IMR-90 (cell line): Measurements from ENCODE around the gene AGBL3. TPM values are rescaled to one million over a fixed set of nuclear protein-coding genes. Genes with fewer than 3 reads are reported as not detected.
A peak's percentile ranks its signal among the peaks of the same experiment; 100 is the strongest.

Source experiments
- ATAC-seq: fragments of 200-7000 bp; cut with Tn5 transposase; 2 replicates; pipeline ENCODE4 v1.9.1; 2020; ENCODE audit warnings: low read depth, mild to moderate bottlenecking, moderate library complexity
- BruUV-seq: library from RNA; stranded (reverse); fragments of 400-500 nt; replicated peaks from 2 replicates; lab custom pipeline; 2021; lab: Mats Ljungman, UMichigan
- CTCF ChIA-PET: fragments of 300-600 bp; formaldehyde crosslinking; extraction: SDS; loops from one replicate; lab custom pipeline; 2021; ENCODE audit warnings: antibody characterized with exemption; lab: Yijun Ruan, JAX
- POLR2A ChIA-PET: fragments of 300-600 bp; sonication (Branson Sonifier 250); formaldehyde crosslinking; loops from one replicate; lab custom pipeline; 2022; ENCODE audit warnings: antibody characterized with exemption; ENCODE audit not compliant: unreplicated experiment; lab: Charles Lee
- DNase-seq: peaks from one replicate; pipeline ENCODE4 v3.0.0; 2013
- H2AFZ ChIP-seq: replicated peaks from 2 replicates; pipeline ENCODE3; 2013; ENCODE audit warnings: low read length, mild to moderate bottlenecking; ENCODE audit not compliant: poor library complexity
- H2AK5ac ChIP-seq: 2 replicates; pipeline ENCODE4 v1.6.1; 2013; ENCODE audit warnings: low read depth, low read length, inconsistent platforms
- H2AK9ac ChIP-seq: replicated peaks from 2 replicates; pipeline ENCODE3; 2013; ENCODE audit warnings: mild to moderate bottlenecking, low read depth, low read length, moderate library complexity; ENCODE audit not compliant: poor library complexity
- H2BK120ac ChIP-seq: 2 replicates; pipeline ENCODE4 v1.6.1; 2013; ENCODE audit warnings: low read depth, low read length, inconsistent platforms
- H2BK15ac ChIP-seq: 3 replicates; pipeline ENCODE4 v1.6.1; 2013; ENCODE audit warnings: low read depth, low read length, inconsistent platforms
- H2BK20ac ChIP-seq: 2 replicates; pipeline ENCODE4 v1.6.1; 2013; ENCODE audit warnings: low read depth, mild to moderate bottlenecking, inconsistent platforms, low read length, moderate library complexity
- H2BK5ac ChIP-seq: 2 replicates; pipeline ENCODE4 v1.6.1; 2013; ENCODE audit warnings: mild to moderate bottlenecking, low read depth, low read length, inconsistent platforms; ENCODE audit not compliant: poor library complexity, severe bottlenecking
- H3K14ac ChIP-seq: replicated peaks from 2 replicates; pipeline ENCODE4 v1.6.1; 2013; ENCODE audit warnings: low read depth, low read length, inconsistent platforms
- H3K18ac ChIP-seq: 2 replicates; pipeline ENCODE4 v1.6.1; 2013; ENCODE audit warnings: low read depth, low read length, control low read depth
- H3K23ac ChIP-seq: 2 replicates; pipeline ENCODE4 v1.6.1; 2013; ENCODE audit warnings: low read depth, low read length, inconsistent platforms
- H3K27ac ChIP-seq: 2 replicates; pipeline ENCODE4 v1.5.1; 2013; ENCODE audit warnings: mild to moderate bottlenecking, control low read depth, low read length; ENCODE audit not compliant: insufficient read depth
- H3K27me3 ChIP-seq: 2 replicates; pipeline ENCODE4 v1.6.1; 2013; ENCODE audit warnings: low read length; ENCODE audit not compliant: control insufficient read depth, insufficient read depth
- H3K36me3 ChIP-seq: 2 replicates; pipeline ENCODE4 v1.6.1; 2013; ENCODE audit warnings: low read length, mixed read lengths; ENCODE audit not compliant: control insufficient read depth, insufficient read depth
- H3K4ac ChIP-seq: 2 replicates; pipeline ENCODE4 v1.6.1; 2013; ENCODE audit warnings: low read depth, low read length, inconsistent platforms
- H3K4me1 ChIP-seq: 2 replicates; pipeline ENCODE4 v1.6.1; 2013; ENCODE audit warnings: low read length, mixed read lengths; ENCODE audit not compliant: control insufficient read depth, insufficient read depth
- H3K4me2 ChIP-seq: 2 replicates; pipeline ENCODE4 v1.6.1; 2013; ENCODE audit warnings: low read depth, mild to moderate bottlenecking, control low read depth, low read length, moderate library complexity
- H3K4me3 ChIP-seq: 2 replicates; pipeline ENCODE4 v1.5.1; 2013; ENCODE audit warnings: low read depth, mild to moderate bottlenecking, control low read depth, low read length, moderate library complexity; ENCODE audit not compliant: insufficient read depth
- H3K56ac ChIP-seq: 2 replicates; pipeline ENCODE4 v1.6.1; 2013; ENCODE audit warnings: low read length, inconsistent platforms; ENCODE audit not compliant: insufficient read depth; ENCODE audit errors: extremely low read depth
- H3K79me1 ChIP-seq, 2 experiments: 2 replicates each; pipeline ENCODE4 v1.6.1; 2013; ENCODE audit warnings: low read length in 2 of 2, inconsistent platforms in 1 of 2, low read depth in 1 of 2
- H3K9ac ChIP-seq: 2 replicates; pipeline ENCODE4 v1.6.1; 2013; ENCODE audit warnings: low read depth, low read length, control low read depth
- H3K9me1 ChIP-seq: 2 replicates; pipeline ENCODE4 v1.6.1; 2013; ENCODE audit warnings: low read length, inconsistent platforms; ENCODE audit not compliant: insufficient read depth
- H3K9me3 ChIP-seq: 2 replicates; pipeline ENCODE4 v1.6.1; 2013; ENCODE audit warnings: low read length; ENCODE audit not compliant: control insufficient read depth, insufficient read depth
- H4K20me1 ChIP-seq: 2 replicates; pipeline ENCODE4 v1.6.1; 2013; ENCODE audit warnings: low read length, inconsistent platforms; ENCODE audit not compliant: insufficient read depth
- H4K5ac ChIP-seq: 2 replicates; pipeline ENCODE4 v1.6.1; 2013; ENCODE audit warnings: mild to moderate bottlenecking, low read depth, low read length, control low read depth
- H4K8ac ChIP-seq, 2 experiments: 2 replicates each; pipeline ENCODE4 v1.6.1; 2013; ENCODE audit warnings: low read depth in 2 of 2, low read length in 2 of 2, control low read depth in 1 of 2, inconsistent platforms in 1 of 2
- H4K91ac ChIP-seq: 2 replicates; pipeline ENCODE4 v1.6.1; 2013; ENCODE audit warnings: low read depth, low read length, inconsistent platforms; ENCODE audit not compliant: insufficient read depth
- CEBPB ChIP-seq: IDR thresholded peaks from 2 replicates; pipeline ENCODE4 v1.6.1; 2012; ENCODE audit warnings: low read depth, low read length, improper control_type of control experiment
- RFX5 ChIP-seq: IDR thresholded peaks from 2 replicates; pipeline ENCODE4 v1.8.0; 2012; ENCODE audit warnings: low read depth, mild to moderate bottlenecking, low read length, moderate library complexity
- WGBS, 2 experiments: methylation state at CpG; one replicate each; pipeline versions ENCODE4 v1.1.5 to v1.1.7; 2013; ENCODE audit warnings: missing lambda C conversion rate in 2 of 2; ENCODE audit not compliant: insufficient read length in 1 of 2; ENCODE audit errors: extremely low coverage in 2 of 2; 5-methylcytosine and 5-hydroxymethylcytosine counted together
- dilution Hi-C: fragments of 300-500 bp; cut with HindIII; formaldehyde crosslinking; loops from one replicate; pipeline ENCODE4 v1.14.3; 2018; ENCODE audit warnings: low sequenced_read_pairs; ENCODE audit not compliant: unreplicated experiment
- in situ Hi-C: fragments of 300-500 bp; cut with MboI; formaldehyde crosslinking; loops from 3 replicates; pipeline ENCODE4 v1.14.3; 2019; ENCODE audit warnings: low sequenced_read_pairs, inconsistent platforms, mixed read lengths
- intact Hi-C: fragments of 100-400 bp; cut with micrococcal nuclease; formaldehyde crosslinking; loops from 2 replicates; pipeline ENCODE4 v1.10.0; 2022
- polyA plus RNA-seq, 3 experiments: library from polyadenylated mRNA; depleted of rRNA; stranded (reverse); fragments of >200 nt; gene quantifications; 2 replicates each; pipeline ENCODE4 v1.2.3, GENCODE V29; 2012; ENCODE audit warnings: low replicate concordance in 1 of 3
- total RNA-seq: library from RNA; depleted of rRNA; stranded (reverse); fragments of >200 nt; gene quantifications from 2 replicates; pipeline ENCODE4 v1.2.3, GENCODE V29; 2012
- TF ChIP-seq, protein P1 (sequence below): fragments of 150-350 bp; IDR thresholded peaks from 2 replicates; pipeline ENCODE4 v1.6.1; 2017; ENCODE audit warnings: mild to moderate bottlenecking, antibody characterized with exemption, low read length, low read depth

The AGBL3 gene
- total and polyA plus RNA-seq, 2 of the 4 experiments (the other 2 are of a cell fraction) = 0.18 to 0.65 TPM

DNA sequence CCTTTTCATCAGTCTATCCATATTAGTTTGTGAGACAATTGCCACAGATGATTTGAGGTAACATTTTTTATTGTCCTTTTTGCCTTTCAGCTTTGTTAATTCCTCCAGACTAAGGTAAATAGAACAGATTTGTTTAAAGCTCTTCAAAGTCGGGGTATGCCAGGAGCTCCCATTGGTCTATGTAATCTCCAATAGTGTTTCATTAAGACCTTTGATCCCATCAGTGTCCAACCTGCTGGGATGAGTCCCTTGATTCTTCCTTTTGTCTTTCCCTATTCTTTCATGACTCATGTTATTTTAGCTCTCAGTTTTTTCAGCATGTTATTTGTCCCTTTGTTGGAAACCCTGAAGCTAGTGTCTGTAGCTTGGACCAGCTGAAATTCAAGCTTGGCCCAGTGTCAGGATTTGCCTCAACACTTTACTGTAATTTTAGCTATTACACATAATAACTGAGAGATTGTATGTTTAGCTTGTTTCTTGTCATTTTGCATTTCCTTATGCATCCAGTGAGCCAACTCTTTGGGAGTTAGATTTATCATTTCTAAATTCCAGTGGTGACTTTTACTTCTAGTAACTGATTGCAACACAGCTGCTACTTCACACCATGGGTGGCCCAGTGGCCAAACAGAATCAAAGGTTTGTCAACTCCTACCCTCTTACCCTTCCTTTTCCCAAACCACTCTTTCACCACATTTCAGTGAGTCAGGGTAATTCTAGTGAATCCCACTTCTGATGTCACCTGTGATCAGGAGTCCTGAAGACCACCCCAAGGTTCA, 15.3 kb downstream of the AGBL3 start:
- Histone ChIP-seq H4K91ac (no peak overlapping the region), H2BK120ac (no peak overlapping the region), H2BK20ac (no peak overlapping the region), H2AK5ac (no peak overlapping the region), H3K18ac (no peak overlapping the region), H3K27me3 (no peaks in the 10 kb centered on the region; the same call in 1 of the 2 replicates), H3K4me3 (no peak overlapping the region), H3K23ac (no peak overlapping the region), H3K9me1 (no peaks in the 10 kb centered on the region; the same call in 1 of the 2 replicates), H3K36me3 (no peaks in the 10 kb centered on the region), H3K9me3 (no peaks in the 10 kb centered on the region), H2BK15ac (no peak overlapping the region), H2AFZ (no peak overlapping the region), H3K4ac (no peak overlapping the region), H4K5ac (no peak overlapping the region), H4K20me1 (no peaks in the 10 kb centered on the region), H4K8ac (no peak overlapping the region), H3K9ac (no peak overlapping the region), H3K4me2 (no peak overlapping the region), H3K14ac (no peak overlapping the region), H3K56ac (no peak overlapping the region), H3K4me1 (no peaks in the 10 kb centered on the region), H2AK9ac (no peak overlapping the region), H3K27ac (no peak overlapping the region), H2BK5ac (no peak overlapping the region), H3K79me1 (no peaks in the 10 kb centered on the region)
- no peak for DNase-seq
- WGBS, 2 experiments = no CpG with 5 or more reads among the region's 1 CpG
- dilution Hi-C loops = no loop called here
- POLR2A ChIA-PET = interaction anchor here (0.6 kb wide), 2 partner anchors 9 to 14 kb away, joined by 3 read pairs; no protein-coding TSS in a partner anchor
- CTCF ChIA-PET = interaction anchor here (0.8 kb wide), 1 partner anchor 12 kb away, joined by 3 read pairs; no protein-coding TSS in a partner anchor
- TF ChIP-seq RFX5 (no peak), CEBPB (peak; percentile 23; the same call in 1 of the 2 replicates)
- TF ChIP-seq, protein P1, sequence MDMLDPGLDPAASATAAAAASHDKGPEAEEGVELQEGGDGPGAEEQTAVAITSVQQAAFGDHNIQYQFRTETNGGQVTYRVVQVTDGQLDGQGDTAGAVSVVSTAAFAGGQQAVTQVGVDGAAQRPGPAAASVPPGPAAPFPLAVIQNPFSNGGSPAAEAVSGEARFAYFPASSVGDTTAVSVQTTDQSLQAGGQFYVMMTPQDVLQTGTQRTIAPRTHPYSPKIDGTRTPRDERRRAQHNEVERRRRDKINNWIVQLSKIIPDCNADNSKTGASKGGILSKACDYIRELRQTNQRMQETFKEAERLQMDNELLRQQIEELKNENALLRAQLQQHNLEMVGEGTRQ = no peak
- in situ Hi-C loops = no loop called here
- no TSS peak for BruUV-seq
- intact Hi-C loops = loop anchor here (10.0 kb wide), 1 partner anchor 53 kb away; no protein-coding TSS in a partner anchor
- ATAC-seq = no peak
